VCaP (cell line): ENCODE results near the gene CDCA8.

Source experiments
- H3K27ac ChIP-seq: fragments of 450-650 bp; 2 replicates; pipeline ENCODE4 v1.5.1; 2017
- CTCF ChIP-seq: fragments of 450-650 bp; conservative IDR thresholded peaks from 2 replicates; pipeline ENCODE4 v1.5.1; 2017; ENCODE audit warnings: mild to moderate bottlenecking, moderate library complexity

The CDCA8 gene

GRCh38 chr1:37718181-37718900, 26.0 kb downstream of the CDCA8 start:
- TF ChIP-seq CTCF: no peak
- no peak overlapping the region for H3K27ac ChIP-seq

- no peak overlapping the region for H3K27ac ChIP-seq
- no peak for TF ChIP-seq CTCF
These were observed 26.7 kb downstream of the CDCA8 start for GRCh38 chr1:37718901-37719571.

- H3K27ac ChIP-seq: no peak overlapping the region
- no peak for TF ChIP-seq CTCF
These were observed 27.4 kb downstream of the CDCA8 start for GRCh38 chr1:37719572-37720195.

GRCh38 chr1:37720231-37721130, 28.2 kb downstream of the CDCA8 start:
- H3K27ac ChIP-seq: no peak overlapping the region
- TF ChIP-seq CTCF: no peak

GRCh38 chr1:37721565-37721964, 29.2 kb downstream of the CDCA8 start:
- no peak for TF ChIP-seq CTCF

GRCh38 chr1:37722181-37723071, 30.1 kb downstream of the CDCA8 start:
- no peak for TF ChIP-seq CTCF
- H3K27ac ChIP-seq: no peak overlapping the region

More at GRCh38 chr1:37721565-37721964, 29.2 kb downstream of the CDCA8 start:
- no peak overlapping the region for H3K27ac ChIP-seq
